GM12864 (cell line): ENCODE data around the gene STK16.
"Not testable (repeated sequence)": the region's sequence is repeated elsewhere in the genome, so short reads cannot be mapped to it uniquely, and the experiment has no call there.

Source experiments
- DNase-seq: peaks from one replicate; pipeline ENCODE4 v3.0.0-alpha.2; 2011; ENCODE audit warnings: low read depth
- H3K4me3 ChIP-seq: 2 replicates; pipeline ENCODE4 v1.5.1; 2011; ENCODE audit warnings: mild to moderate bottlenecking, low read depth, low read length, control low read depth
- CTCF ChIP-seq: IDR thresholded peaks from 2 replicates; pipeline ENCODE4 v1.5.1; 2011; ENCODE audit warnings: low read depth, mild to moderate bottlenecking, moderate library complexity, low read length, control low read depth, inconsistent platforms; ENCODE audit errors: missing control alignments

STK16 gene

GRCh38 chr2:219252570-219252899 is 7.3 kb downstream of the STK16 start:
- DNase-seq: no peak
- H3K4me3 ChIP-seq: peak overlapping the region; percentile 84
- TF ChIP-seq CTCF: no peak

- TF ChIP-seq CTCF: no peak
- no peak for DNase-seq
- peak within 1 kb of the TSS; percentile 84 for H3K4me3 ChIP-seq
These were observed 7.8 kb downstream of the STK16 start, which contains the start of gene TUBA4B for GRCh38 chr2:219252900-219253752. TUBA4B (plus strand) TSS chr2:219253243; CDS start chr2:219253408, 165 bp downstream.

- peak within 1 kb of the TSS; percentile 84 for H3K4me3 ChIP-seq
- TF ChIP-seq CTCF: no peak
- DNase-seq: no peak
These were observed 8.7 kb downstream of the STK16 start, which contains the start of gene TUBA4A for GRCh38 chr2:219253753-219254589. TUBA4A (minus strand) TSS chr2:219253918; CDS start chr2:219253858, 60 bp downstream.

GRCh38 chr2:219254590-219255201 is 9.4 kb downstream of the STK16 start:
- peak overlapping the region; percentile 84 for H3K4me3 ChIP-seq
- TF ChIP-seq CTCF: no peak
- no peak for DNase-seq

GRCh38 chr2:219258942-219259341 is 13.7 kb downstream of the STK16 start:
- not testable (repeated sequence) for H3K4me3 ChIP-seq, DNase-seq

GRCh38 chr2:219261024-219261855 is 16.0 kb downstream of the STK16 start:
- no peak overlapping the region for H3K4me3 ChIP-seq
- no peak for DNase-seq
- TF ChIP-seq CTCF: no peak
